HEK293T (cell line): ENCODE measurements around the gene CLSTN1.

Experiments used
- ARNT ChIP-seq: fragments of 450-650 bp; IDR thresholded peaks from 2 replicates; pipeline ENCODE4 v1.6.1; 2017; ENCODE audit warnings: mild to moderate bottlenecking
- BHLHE40 ChIP-seq: fragments of 450-650 bp; IDR thresholded peaks from 2 replicates; pipeline ENCODE4 v1.6.1; 2016; ENCODE audit warnings: mild to moderate bottlenecking, moderate library complexity, borderline replicate concordance
- FOXM1 ChIP-seq: fragments of 450-650 bp; IDR thresholded peaks from 2 replicates; pipeline ENCODE4 v1.6.1; 2017; ENCODE audit warnings: mild to moderate bottlenecking, borderline replicate concordance

DNA sequence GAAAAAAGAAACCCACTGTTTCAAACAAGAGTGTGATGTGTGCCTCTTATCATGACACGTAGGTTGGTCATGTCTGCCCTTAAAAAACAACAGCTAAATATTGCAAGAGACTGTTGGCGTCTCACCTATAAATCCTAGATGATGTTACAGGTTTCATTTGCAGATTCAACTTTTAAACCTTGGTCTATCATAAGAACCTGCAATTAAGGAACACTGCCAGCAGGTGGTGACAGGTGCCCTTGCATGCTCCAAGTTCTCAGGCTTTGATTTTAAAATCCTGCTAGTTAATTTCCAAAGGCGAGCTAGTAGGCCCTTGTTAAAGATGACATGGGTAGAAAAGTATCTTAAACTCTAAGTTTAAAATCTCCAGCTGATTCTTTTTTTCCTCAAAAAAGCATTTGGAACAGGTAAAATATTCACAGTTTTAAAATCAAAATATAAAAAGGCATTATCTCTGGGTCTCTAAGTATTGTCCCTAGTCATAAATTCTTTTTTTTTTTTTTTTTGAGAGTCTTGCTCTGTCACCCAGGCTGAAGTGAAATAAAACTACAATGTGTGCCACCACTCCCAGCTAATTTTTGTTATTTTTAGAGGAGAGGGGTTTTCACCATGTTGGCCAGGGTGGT is 39.1 kb downstream of the CLSTN1 start:
- no peak for TF ChIP-seq FOXM1
- TF ChIP-seq BHLHE40 = no peak
- no peak for TF ChIP-seq ARNT
